Caco-2 (cell line): Measurements from ENCODE around the gene ANK3. TPM values are rescaled to one million over a fixed set of nuclear protein-coding genes. Genes with fewer than 3 reads are reported as not detected.

Experiments used
- BruUV-seq: library from RNA; stranded (reverse); fragments of 400-500 nt; replicated peaks from 2 replicates; lab custom pipeline; 2021; lab: Mats Ljungman, UMichigan
- CTCF ChIA-PET: fragments of 300-600 bp; sonication (Branson Sonifier 250); formaldehyde crosslinking; loops from one replicate; lab custom pipeline; 2022; ENCODE audit warnings: antibody characterized with exemption; lab: Charles Lee
- POLR2A ChIA-PET: fragments of 300-600 bp; sonication (Branson Sonifier 250); formaldehyde crosslinking; loops from one replicate; lab custom pipeline; 2022; ENCODE audit warnings: antibody characterized with exemption; lab: Charles Lee
- DNase-seq, 2 experiments: peaks; one replicate each; pipeline versions ENCODE4 v3.0.0 to v3.0.0-alpha.2; 2020 to 2022
- H3K27me3 ChIP-seq: replicated peaks from 2 replicates; pipeline ENCODE4 v1.6.0; 2011; ENCODE audit warnings: low read length; ENCODE audit not compliant: control insufficient read depth, insufficient read depth
- H3K36me3 ChIP-seq: 2 replicates; pipeline ENCODE4 v1.5.1; 2011; ENCODE audit warnings: low read length; ENCODE audit not compliant: control insufficient read depth, insufficient read depth
- H3K4me1 ChIP-seq: fragments of 250-450 bp; sonication (Bioruptor Pico); 2 replicates; pipeline ENCODE4 v1.5.1; 2020; ENCODE audit warnings: mild to moderate bottlenecking
- H3K4me3 ChIP-seq: 2 replicates; pipeline ENCODE4 v1.5.1; 2011; ENCODE audit warnings: low read depth, mild to moderate bottlenecking, control low read depth, low read length
- H3K9me3 ChIP-seq: fragments of 250-450 bp; sonication (Bioruptor Pico); 2 replicates; pipeline ENCODE4 v1.5.1; 2020; ENCODE audit warnings: mild to moderate bottlenecking, moderate library complexity
- H3K27ac Mint-ChIP-seq: one replicate; pipeline ENCODE4 v1.8.0; 2022; ENCODE audit warnings: mixed read lengths; ENCODE audit not compliant: unreplicated experiment
- H3K27me3 Mint-ChIP-seq: one replicate; pipeline ENCODE4 v1.8.0; 2022; ENCODE audit warnings: mixed read lengths; ENCODE audit not compliant: insufficient read depth, unreplicated experiment
- H3K36me3 Mint-ChIP-seq: one replicate; pipeline ENCODE4 v1.8.0; 2022; ENCODE audit warnings: mild to moderate bottlenecking, mixed read lengths; ENCODE audit not compliant: insufficient read depth, unreplicated experiment
- H3K4me1 Mint-ChIP-seq: one replicate; pipeline ENCODE4 v1.8.0; 2022; ENCODE audit warnings: low read depth, mixed read lengths; ENCODE audit not compliant: unreplicated experiment
- H3K4me3 Mint-ChIP-seq: one replicate; pipeline ENCODE4 v1.8.0; 2022; ENCODE audit warnings: mild to moderate bottlenecking, moderate library complexity, mixed read lengths; ENCODE audit not compliant: unreplicated experiment
- H3K9me3 Mint-ChIP-seq: one replicate; pipeline ENCODE4 v1.8.0; 2022; ENCODE audit warnings: mixed read lengths; ENCODE audit not compliant: unreplicated experiment
- CTCF ChIP-seq, 2 experiments: fragments of 200-600 bp in 1 of 2; IDR thresholded peaks; 1 replicate in 1 of 2; 2 replicates in 1 of 2; pipeline versions ENCODE4 v1.5.1 to v1.8.0; 2011 to 2022; ENCODE audit warnings: antibody characterized with exemption in 1 of 2, control low read depth in 1 of 2, inconsistent platforms in 1 of 2, low read depth in 1 of 2, low read length in 1 of 2, mild to moderate bottlenecking in 1 of 2, moderate library complexity in 1 of 2; ENCODE audit not compliant: insufficient read depth in 1 of 2, severe bottlenecking in 1 of 2, unreplicated experiment in 1 of 2
- intact Hi-C: fragments of 100-400 bp; cut with micrococcal nuclease; formaldehyde crosslinking; loops from one replicate; pipeline ENCODE4 v1.10.0; 2022; ENCODE audit not compliant: unreplicated experiment
- total RNA-seq: library from RNA; stranded (reverse); gene quantifications from 2 replicates; pipeline ENCODE4 v1.2.3, GENCODE V29; 2022

The ANK3 gene
- total RNA-seq, 1 experiment from 2014 or later: 46.7 TPM

GRCh38 chr10:60405172-60405571 is 15.5 kb upstream of the ANK3 start:
- no peak for DNase-seq
- no peaks in the 10 kb centered on the region for H3K36me3 ChIP-seq
- no peak for TF ChIP-seq CTCF (IDR thresholded peaks at IDR 0.05; ENCODE audit: insufficient read depth in 1 of 2, low read depth in 1 of 2, low read length in 1 of 2, severe bottlenecking in 1 of 2, unreplicated experiment in 1 of 2)
- no peaks in the 10 kb centered on the region for H3K27me3 ChIP-seq
- intact Hi-C loops: no loop called here
- ChIA-PET CTCF (no interaction called here), POLR2A (no interaction called here)
- H3K27me3 Mint-ChIP-seq: no peaks in the 10 kb centered on the region
- H3K9me3 ChIP-seq: no peaks in the 10 kb centered on the region
- BruUV-seq: no TSS peak
- H3K4me3 ChIP-seq: no peak overlapping the region
- no peaks in the 10 kb centered on the region for H3K9me3 Mint-ChIP-seq
- H3K36me3 Mint-ChIP-seq: no peaks in the 10 kb centered on the region
- H3K4me3 Mint-ChIP-seq: no peak overlapping the region
- no peaks in the 10 kb centered on the region for H3K4me1 Mint-ChIP-seq
- H3K27ac Mint-ChIP-seq: no peak overlapping the region
- no peaks in the 10 kb centered on the region for H3K4me1 ChIP-seq

GRCh38 chr10:60403168-60403873 is 13.6 kb upstream of the ANK3 start:
- Histone ChIP-seq H3K27me3 (no peaks in the 10 kb centered on the region), H3K36me3 (no peaks in the 10 kb centered on the region), H3K4me3 (no peak overlapping the region), H3K9me3 (no peaks in the 10 kb centered on the region), H3K4me1 (peaks cover 2% of the 10 kb centered on the region)
- no peak for DNase-seq
- H3K4me1 Mint-ChIP-seq: no peaks in the 10 kb centered on the region
- no TSS peak for BruUV-seq
- intact Hi-C loops: no loop called here
- H3K36me3 Mint-ChIP-seq: no peaks in the 10 kb centered on the region
- ChIA-PET POLR2A (no interaction called here), CTCF (no interaction called here)
- H3K4me3 Mint-ChIP-seq: no peak overlapping the region
- H3K27me3 Mint-ChIP-seq: no peaks in the 10 kb centered on the region
- no peak overlapping the region for H3K27ac Mint-ChIP-seq
- H3K9me3 Mint-ChIP-seq: no peaks in the 10 kb centered on the region
- TF ChIP-seq CTCF (IDR thresholded peaks at IDR 0.05; ENCODE audit: insufficient read depth in 1 of 2, low read depth in 1 of 2, low read length in 1 of 2, severe bottlenecking in 1 of 2, unreplicated experiment in 1 of 2): no peak

- no peak overlapping the region for H3K4me3 Mint-ChIP-seq
- CTCF ChIA-PET: no interaction called here
- H3K27me3 ChIP-seq: no peaks in the 10 kb centered on the region
- TF ChIP-seq CTCF (IDR thresholded peaks at IDR 0.05; ENCODE audit: insufficient read depth in 1 of 2, low read depth in 1 of 2, low read length in 1 of 2, severe bottlenecking in 1 of 2, unreplicated experiment in 1 of 2): no peak
- no peak overlapping the region for H3K4me3 ChIP-seq
- no peaks in the 10 kb centered on the region for H3K36me3 ChIP-seq
- no peaks in the 10 kb centered on the region for H3K27me3 Mint-ChIP-seq
- H3K4me1 ChIP-seq: peaks cover 27% of the 10 kb centered on the region
- DNase-seq: no peak
- no peaks in the 10 kb centered on the region for H3K36me3 Mint-ChIP-seq
- no TSS peak for BruUV-seq
- H3K4me1 Mint-ChIP-seq: peaks cover 22% of the 10 kb centered on the region
- POLR2A ChIA-PET: no interaction called here
- intact Hi-C loops: no loop called here
- H3K9me3 Mint-ChIP-seq: no peaks in the 10 kb centered on the region
- H3K27ac Mint-ChIP-seq: no peak overlapping the region
- no peaks in the 10 kb centered on the region for H3K9me3 ChIP-seq
Observed at GRCh38 chr10:60400366-60400765, 10.7 kb upstream of the ANK3 start.
